ENCODE data around the gene THSD4.

The THSD4 gene

GRCh38 chr15:71273731-71274447, 158.6 kb downstream of the THSD4 start:
- DNase-seq, result no peak

- DNase-seq, result no peak
These were observed 159.2 kb downstream of the THSD4 start for GRCh38 chr15:71274448-71274798.

- DNase-seq, result peak; percentile 58
These were observed 159.8 kb downstream of the THSD4 start for GRCh38 chr15:71275098-71275497.

- no peak for DNase-seq
These were observed 160.5 kb downstream of the THSD4 start for GRCh38 chr15:71275566-71276335.

- no peak for DNase-seq
These were observed 161.0 kb downstream of the THSD4 start for GRCh38 chr15:71276336-71276665.

GRCh38 chr15:71278989-71279756, 163.9 kb downstream of the THSD4 start:
- DNase-seq, result peak; percentile 72

GRCh38 chr15:71279757-71280141, 164.5 kb downstream of the THSD4 start:
- DNase-seq, result no peak

- DNase-seq, result no peak
These were observed 164.9 kb downstream of the THSD4 start for GRCh38 chr15:71280206-71280605.

- no peak for DNase-seq
These were observed 166.0 kb downstream of the THSD4 start for GRCh38 chr15:71281256-71281655.

GRCh38 chr15:71282076-71282475, 166.8 kb downstream of the THSD4 start:
- DNase-seq, result no peak

- DNase-seq, result no peak
These were observed 173.2 kb downstream of the THSD4 start for GRCh38 chr15:71288348-71288955.

GRCh38 chr15:71290002-71290401, 174.7 kb downstream of the THSD4 start:
- DNase-seq, result no peak

GRCh38 chr15:71290881-71291635, 175.8 kb downstream of the THSD4 start:
- DNase-seq, result peak; percentile 58

GRCh38 chr15:71291723-71292122, 176.5 kb downstream of the THSD4 start:
- DNase-seq, result no peak

- DNase-seq, result no peak
These were observed 178.5 kb downstream of the THSD4 start for GRCh38 chr15:71293723-71294122.

- DNase-seq, result peak; percentile 59
These were observed 179.1 kb downstream of the THSD4 start for GRCh38 chr15:71294251-71294910.

- no peak for DNase-seq
These were observed 179.8 kb downstream of the THSD4 start for GRCh38 chr15:71294911-71295602.

GRCh38 chr15:71295603-71296314, 180.5 kb downstream of the THSD4 start:
- DNase-seq, result no peak

GRCh38 chr15:71296315-71296679, 181.0 kb downstream of the THSD4 start:
- DNase-seq, result no peak

GRCh38 chr15:71301958-71302621, 186.8 kb downstream of the THSD4 start:
- no peak for DNase-seq
